ENCODE measurements around the gene ZBTB40. TPM values are rescaled to one million over a fixed set of nuclear protein-coding genes. Genes with fewer than 3 reads are reported as not detected.

ZBTB40 gene
- total RNA-seq, 1 donor from 2014 or later, result 18.3 TPM

DNA sequence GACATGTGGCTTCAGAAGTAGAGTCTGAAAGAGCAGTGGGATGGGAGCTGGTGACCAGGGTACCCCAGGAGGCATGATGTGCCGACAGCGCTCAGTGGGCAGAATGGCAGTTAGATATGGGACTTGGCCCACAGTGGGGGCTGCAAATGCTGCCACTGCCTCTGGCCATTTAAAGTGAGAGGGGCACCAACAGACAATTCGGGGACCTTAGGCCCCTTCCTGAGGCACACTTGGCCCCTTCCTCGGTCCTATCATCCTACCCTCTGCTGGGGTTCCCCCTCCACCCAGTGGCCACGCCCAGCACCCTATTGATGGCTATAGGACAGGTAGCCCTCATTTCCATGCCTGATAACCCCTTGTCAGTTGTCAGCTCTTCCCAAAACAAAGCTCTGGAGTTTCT lies 75.0 kb downstream of the ZBTB40 start:
- intact Hi-C loops (cut with micrococcal nuclease), result no loop called here

DNA sequence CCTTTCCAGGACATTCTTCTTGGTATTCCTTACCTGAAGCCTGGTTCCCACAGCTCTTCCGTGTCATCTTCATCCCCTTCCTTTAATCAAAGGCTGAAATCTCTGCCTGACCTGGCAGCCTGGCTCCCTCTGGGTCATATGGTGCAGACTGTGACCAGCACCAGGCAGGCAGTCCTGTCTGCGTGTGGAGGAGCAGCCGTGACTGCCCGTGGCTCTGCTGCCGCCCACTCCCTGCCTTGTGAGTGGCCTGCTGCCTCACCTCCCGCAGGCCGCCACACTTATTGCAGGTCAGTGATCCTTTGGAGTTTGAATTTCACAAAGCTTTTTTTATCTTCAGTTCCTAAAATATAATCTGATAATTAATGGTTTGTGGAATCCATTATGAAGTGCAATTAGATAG lies 75.5 kb downstream of the ZBTB40 start:
- intact Hi-C loops (cut with micrococcal nuclease), result no loop called here

DNA sequence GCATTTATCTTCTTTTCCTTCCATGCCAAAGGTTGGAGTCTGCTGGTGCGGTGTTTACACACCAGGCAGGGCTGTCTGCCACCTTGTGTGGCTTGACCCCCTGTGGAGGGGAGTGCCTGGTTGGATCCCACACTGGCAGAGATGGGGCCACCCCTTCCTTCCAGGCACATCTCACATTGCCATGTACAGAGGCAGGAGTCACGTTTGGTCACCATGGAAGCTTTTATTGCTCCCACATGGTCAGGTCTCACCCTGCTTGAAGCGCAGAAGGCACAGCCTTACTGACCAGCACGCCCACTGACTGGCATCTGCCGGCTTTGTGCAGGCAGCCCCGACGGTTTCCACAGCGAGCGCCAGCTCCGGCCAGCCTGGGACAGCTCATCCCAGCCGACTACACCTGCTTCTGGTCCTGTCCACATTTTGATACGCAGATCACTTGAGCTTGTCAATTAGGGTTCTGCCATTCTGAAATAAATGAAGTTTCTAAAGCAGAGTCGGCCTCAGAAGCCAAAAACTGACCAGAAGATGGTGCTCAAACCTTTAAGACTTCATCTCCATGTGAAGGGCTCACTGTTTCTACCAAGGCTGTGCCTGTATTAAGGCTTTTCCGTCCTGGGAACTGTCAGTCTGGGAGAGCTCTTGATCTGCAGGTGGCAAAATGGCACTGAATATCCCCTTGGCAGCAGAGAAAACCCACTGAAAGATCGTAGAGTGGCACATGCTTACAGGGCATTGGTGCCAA lies 76.1 kb downstream of the ZBTB40 start:
- intact Hi-C loops (cut with micrococcal nuclease), result no loop called here

DNA sequence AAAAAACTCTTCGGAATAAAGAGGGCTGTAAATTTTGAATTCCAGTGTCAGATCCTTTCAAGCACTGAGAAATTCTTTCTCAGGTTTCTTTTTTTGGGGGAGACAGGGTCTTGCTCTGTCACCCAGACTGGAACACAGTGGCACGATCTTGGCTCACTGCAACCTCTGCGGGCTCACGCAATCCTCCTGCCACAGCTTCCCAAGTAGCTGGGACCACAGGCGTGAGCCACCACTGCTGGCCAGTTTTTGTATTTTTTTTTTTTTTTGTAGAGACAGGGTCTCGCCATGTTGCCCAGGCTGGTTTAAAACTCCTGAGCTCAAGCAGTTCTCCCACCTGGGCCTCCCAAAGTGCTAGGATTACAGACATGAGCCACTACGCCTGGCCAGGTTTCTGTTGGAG lies 76.8 kb downstream of the ZBTB40 start:
- intact Hi-C loops (cut with micrococcal nuclease), result no loop called here

DNA sequence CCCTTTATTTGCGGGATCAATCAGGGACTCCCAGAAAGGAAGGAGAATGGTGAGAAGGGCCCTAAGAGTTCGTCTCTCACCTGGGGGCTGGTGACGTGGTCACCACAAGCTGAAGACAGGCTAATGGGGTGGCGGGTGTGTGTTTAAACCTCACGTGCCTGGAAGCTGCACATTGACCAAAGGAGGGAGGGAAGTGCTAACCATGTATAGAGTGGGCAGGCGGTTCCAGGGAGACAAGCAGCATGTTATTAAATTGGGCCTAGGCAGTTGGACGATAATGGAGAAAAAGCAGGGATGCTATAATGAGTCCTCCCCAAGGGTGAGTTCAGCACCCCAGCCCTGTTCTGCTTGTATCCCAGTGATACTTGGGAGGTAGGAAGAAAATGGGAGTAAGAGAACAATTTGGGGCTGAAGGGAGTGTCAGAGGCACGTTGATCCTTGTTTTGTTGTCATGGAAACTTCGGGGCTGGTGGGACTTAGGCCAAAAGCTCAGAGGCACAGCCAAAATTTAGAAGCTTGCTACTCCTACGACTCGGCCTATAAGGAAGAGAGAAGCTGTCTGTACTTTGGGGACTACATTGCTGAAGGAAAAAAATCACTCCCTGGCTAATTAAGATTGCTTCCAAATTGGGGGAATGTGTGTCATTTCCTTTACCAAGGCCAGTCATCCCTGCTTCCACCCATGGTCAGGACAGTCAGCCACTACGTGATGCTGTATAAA lies 78.4 kb downstream of the ZBTB40 start:
- intact Hi-C loops (cut with micrococcal nuclease), result no loop called here

- intact Hi-C loops (cut with micrococcal nuclease), result no loop called here
Observed at GRCh38 chr1:22530715-22531114, 79.1 kb downstream of the ZBTB40 start.

DNA sequence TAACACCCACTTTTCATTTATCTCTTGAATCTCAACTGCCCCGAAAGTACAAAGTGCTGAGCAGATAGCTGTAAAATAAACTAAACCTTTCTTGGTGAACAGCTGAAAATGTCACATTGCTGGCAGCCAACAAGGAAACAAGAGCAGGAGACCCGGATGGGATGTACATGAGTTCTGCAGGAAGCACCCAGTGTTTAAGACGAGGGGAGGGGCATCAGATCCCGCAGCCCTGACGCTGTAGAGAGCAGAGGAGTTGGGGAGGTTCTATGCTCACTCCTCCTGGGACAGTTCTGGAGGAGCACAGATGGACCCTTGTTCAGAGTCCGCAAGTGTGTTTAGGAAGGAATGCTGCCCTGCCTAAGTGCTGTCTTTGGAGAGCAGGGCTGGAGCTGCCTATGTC lies 79.6 kb downstream of the ZBTB40 start:
- intact Hi-C loops (cut with micrococcal nuclease), result no loop called here

DNA sequence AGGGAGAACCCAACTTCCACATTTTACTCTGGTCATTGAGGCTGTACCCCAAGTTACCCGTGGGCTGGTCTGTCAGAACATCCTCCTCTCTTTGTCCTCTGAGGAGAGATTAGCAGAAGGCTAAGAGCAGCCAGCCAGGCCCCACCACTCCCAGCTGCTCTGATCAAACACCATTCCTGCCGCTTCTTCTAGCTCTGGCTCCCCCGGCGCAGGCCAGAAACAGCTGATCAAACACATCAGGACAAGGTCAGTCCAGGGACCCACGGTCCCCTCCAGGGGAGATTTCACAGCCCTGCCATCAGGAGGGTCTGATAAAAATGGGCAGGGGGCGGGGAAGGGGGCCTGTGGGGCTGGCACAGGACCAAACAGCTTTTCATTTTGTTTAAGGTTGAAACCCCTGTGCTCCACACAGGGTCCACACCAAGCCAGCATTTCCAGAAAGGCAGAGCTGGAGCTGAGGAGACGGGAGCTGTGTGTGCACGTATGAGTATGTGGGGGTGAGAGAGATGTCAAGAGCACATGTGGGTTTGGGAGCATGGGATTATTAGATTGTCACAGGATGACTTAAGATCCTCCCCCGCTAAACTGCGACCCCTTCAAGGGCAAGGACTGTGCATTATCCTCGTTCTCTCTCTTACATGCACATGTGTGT lies 81.7 kb downstream of the ZBTB40 start:
- intact Hi-C loops (cut with micrococcal nuclease), result no loop called here

- intact Hi-C loops (cut with micrococcal nuclease), result no loop called here
Observed at GRCh38 chr1:22534951-22535350, 83.3 kb downstream of the ZBTB40 start.

- intact Hi-C loops (cut with micrococcal nuclease), result no loop called here
Observed at GRCh38 chr1:22535399-22535798, 83.7 kb downstream of the ZBTB40 start.

GRCh38 chr1:22536506-22536905 lies 84.9 kb downstream of the ZBTB40 start:
- intact Hi-C loops (cut with micrococcal nuclease), result no loop called here

DNA sequence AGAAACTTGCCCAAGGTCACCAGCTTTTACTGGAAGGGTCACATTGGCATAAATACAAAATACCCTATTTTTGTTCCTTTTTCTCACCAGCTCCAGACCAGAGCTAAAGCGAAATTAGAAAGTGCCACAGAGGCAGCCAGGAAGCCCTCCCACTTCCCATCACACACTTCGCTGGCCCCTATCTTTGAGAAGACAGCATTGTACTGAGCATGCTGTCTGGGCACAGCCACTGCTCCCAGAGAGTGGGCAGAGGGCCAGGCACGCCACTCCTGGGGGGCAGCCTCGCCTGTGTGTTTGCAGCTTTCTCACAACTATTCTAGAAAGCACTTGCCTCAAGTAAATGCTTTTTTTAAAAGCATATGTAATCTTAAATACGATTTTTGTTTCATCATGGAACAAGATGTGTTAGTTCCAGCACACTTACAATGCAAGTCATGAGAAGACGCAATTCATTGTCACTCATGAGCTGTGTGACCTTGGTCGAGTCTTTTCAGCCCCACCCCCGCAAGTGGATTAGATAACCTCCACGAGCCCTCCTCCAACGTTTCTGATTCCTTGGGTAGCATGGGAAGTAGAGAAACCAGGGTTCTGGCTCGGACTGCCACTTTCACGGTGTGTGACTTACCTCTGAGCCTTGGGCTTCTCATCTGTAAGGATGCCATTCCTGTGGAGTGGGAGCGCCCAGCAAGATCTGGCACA lies 85.9 kb downstream of the ZBTB40 start:
- intact Hi-C loops (cut with micrococcal nuclease), result no loop called here

GRCh38 chr1:22539510-22540118 lies 88.0 kb downstream of the ZBTB40 start:
- intact Hi-C loops (cut with micrococcal nuclease), result no loop called here

DNA sequence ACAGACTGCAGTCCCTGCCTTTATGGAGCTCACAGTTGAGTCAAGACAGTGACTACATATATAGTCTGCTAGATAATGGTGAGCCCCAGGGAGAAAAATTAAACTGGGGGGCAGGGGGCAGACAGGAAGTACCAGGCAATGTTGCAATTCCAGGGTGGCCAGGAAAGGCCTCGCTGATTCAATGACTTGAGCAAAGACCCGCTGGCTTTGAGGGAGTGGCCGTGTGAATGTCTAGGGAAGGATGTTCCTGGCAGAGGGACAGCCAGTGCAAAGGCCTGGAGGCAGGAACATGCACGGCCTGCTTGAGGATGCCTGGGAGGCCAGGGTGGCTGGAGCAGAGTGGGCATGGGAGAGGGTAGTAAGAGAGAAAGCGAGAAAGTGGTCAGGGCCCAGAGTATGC lies 88.7 kb downstream of the ZBTB40 start:
- intact Hi-C loops (cut with micrococcal nuclease), result no loop called here

DNA sequence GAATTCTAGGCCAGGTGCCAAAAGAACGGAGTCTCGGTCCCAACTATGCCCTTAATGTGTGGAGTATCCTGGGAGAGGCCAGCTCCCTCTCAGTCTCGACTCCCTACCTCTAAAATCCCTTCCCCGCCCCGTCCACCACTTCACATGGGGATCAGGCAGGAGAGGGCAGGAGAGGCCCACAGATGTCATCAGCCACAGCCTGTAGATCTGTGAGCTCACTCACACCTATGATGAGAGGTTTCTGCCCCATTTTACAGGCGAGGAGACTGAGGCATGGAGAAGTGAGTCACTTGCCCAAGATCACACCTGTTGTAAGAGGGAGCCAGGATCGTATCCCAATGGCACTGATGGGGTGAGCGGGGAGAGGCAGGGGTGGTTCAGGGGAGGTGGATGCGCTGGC lies 91.2 kb downstream of the ZBTB40 start:
- intact Hi-C loops (cut with micrococcal nuclease), result no loop called here

DNA sequence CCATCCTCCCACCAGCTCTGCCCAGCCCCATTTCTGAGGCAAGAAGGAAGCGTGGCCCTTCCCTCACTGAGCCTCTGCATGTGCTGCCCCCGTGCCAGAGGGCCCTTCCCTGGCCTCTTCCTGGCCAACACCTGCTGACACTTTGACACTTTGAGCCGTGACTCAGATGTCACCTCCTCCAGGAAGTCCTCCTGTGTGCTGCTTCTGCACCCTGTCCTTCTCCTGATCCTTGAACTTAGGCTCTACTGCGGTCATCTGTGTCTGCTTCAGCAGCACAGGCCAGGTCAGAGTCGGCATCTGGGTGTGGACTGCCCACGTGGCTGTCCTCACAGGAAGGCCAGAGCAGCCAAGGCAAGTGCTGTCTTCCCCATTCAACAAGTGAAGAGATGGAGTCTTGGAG lies 92.0 kb downstream of the ZBTB40 start:
- intact Hi-C loops (cut with micrococcal nuclease), result no loop called here

DNA sequence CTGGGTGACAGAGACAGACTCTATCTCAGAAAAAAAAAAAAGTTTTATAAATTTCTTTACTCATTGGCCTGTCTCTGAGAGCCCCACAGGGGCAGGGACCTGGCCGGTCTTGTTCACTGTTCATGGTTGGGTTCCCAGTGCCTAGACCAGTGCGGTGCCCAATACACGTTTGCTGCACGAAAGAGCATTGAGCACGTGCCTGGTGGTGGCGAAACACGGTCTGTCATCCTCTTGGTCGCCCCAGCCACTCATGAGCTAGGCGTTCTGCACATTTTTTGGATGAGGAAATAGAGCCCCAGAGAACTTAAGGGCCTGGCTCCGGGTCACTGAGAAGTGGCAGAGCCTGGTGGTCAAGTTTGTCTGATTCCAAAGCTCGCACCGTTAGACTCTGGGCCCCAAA lies 93.0 kb downstream of the ZBTB40 start:
- intact Hi-C loops (cut with micrococcal nuclease), result no loop called here

DNA sequence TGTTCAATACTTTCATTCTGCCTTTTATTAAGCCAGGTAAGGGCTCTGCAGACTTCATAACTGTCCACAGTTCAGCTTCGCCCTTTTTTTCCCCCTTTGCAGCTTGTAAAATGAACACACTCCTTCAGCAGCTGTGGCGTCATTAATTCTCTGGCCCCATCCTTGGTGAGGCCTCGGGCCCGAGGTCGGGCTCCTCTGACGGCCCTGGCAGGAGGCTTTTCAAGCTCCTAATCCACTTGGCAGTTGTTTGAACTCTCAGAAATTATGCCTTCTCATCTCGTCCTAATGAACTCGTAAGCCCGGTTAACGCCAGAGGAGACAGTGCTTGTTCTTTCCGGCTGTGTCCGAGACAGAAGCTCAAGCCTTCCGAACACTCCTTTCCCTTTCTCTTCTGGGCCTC lies 93.5 kb downstream of the ZBTB40 start:
- intact Hi-C loops (cut with micrococcal nuclease), result no loop called here

DNA sequence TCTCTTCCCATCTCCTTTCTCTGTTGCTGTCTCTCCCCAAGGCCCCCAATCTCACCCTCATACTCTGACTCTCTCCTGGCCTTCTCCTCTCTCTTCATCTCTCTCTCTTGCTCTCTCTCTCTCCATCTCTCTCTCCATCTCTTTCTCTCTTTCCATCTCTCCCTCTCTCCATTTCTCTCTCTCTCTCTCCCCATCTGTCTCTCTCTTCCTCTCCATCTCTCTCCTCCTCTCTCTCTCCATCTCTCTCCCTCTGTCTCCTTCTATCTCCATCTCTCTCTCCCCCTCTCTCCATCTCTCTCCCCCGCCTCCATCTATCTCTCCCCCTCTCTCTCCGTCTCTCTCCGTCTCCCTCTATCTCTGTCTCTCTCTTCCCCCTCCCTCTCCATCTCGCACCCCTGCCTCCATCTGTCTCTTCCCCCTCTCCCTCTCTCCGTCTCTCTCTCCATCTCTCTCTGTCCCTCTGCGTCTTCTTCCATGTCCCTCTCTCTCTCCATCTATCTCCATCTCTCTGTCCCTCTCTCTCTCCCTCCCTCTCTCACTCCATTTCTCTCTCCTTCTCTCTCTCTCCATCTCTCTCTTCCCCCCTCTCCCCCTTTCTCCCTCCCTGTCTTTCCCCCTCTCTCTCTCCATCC lies 95.7 kb downstream of the ZBTB40 start:
- intact Hi-C loops (cut with micrococcal nuclease), result no loop called here

GRCh38 chr1:22547818-22548462 lies 96.3 kb downstream of the ZBTB40 start:
- intact Hi-C loops (cut with micrococcal nuclease), result no loop called here

DNA sequence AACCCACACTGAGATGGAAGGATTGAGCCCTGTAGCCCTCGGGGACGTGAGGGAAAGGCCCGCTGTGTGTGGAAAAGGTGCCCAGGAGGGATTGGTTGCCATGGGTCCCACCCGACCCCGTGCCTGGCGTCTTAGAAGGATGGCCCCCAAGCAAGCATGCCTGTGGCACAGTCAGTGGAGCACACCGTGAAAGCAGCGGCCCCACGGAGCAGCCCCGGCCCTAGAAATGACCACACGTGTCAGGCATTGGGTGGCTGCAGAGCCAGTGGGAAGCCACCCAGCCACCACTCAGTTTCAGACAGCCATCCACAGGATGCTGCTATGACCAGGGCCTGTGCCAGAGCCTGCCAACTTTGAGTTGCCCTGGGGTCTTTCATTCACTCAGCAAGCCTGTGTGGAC lies 98.4 kb downstream of the ZBTB40 start:
- intact Hi-C loops (cut with micrococcal nuclease), result no loop called here

All from T-helper 2 cell treated with Interferon-gamma antibody and Interleukin-4, amounts not matched to agents 100 ng/mL and 5 ng/mL, for 36 hours (primary cell).